Retina (tissue), 1 donor: ENCODE results near the gene PTPRJ.

Experiments used
- DNase-seq: peaks from one replicate; pipeline ENCODE4 v3.0.0-alpha.2; 2016

Gene PTPRJ

DNA sequence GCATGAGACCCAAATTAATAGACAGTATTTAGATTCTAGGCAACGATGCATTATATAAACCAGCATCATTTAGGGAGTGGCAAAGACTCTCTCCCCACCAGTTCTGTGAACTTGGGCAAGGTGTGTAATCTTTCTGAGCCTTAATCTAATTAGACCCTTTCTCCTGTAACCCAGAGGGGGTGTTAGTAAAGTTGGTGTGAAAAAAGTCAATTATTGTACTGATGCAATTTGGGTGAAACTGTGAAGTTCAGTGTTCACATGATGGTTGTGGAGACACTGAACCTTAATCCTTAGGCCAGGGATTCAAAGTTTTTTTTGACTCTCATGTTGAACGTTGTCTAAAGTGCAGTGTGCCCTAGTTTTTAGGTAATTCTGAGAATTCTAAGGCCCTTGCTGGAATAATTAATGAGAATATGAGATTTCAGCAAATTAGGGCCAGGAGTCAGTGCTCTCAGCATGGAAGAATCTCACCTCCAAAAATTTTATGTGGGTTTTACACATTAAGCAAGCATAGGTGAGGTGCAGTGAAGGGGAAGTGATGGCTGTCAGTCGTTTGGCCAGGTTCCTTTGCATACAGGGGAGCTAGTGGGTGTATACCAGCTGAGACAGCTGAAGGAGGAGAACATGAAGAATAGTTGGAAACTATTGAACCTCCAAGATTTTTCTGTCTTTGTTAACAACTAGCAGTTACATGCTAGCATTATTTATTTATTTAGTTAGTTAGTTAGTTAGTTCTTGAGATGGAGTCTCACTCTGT lies 94.2 kb downstream of the PTPRJ start:
- DNase-seq, result no peak

DNA sequence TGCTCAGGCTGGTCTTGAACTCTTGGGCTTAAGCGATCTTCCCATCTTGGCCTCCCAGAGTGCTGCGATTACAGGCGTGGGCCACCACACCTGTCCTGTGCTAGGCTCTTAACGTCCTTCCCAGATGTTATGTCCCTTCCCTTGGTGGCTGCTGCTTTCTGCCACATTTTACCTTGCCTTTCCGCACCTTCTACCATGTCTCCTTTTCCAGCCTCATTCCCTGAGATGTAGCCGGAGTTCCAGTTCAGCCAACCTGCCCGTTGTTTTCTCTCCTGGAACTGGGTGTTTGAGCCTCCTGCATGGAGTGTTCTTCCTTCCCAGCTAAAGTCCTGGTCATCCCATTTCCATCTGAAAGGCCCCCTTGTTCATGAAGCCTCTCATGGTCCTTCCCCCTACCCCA lies 95.3 kb downstream of the PTPRJ start:
- no peak for DNase-seq

DNA sequence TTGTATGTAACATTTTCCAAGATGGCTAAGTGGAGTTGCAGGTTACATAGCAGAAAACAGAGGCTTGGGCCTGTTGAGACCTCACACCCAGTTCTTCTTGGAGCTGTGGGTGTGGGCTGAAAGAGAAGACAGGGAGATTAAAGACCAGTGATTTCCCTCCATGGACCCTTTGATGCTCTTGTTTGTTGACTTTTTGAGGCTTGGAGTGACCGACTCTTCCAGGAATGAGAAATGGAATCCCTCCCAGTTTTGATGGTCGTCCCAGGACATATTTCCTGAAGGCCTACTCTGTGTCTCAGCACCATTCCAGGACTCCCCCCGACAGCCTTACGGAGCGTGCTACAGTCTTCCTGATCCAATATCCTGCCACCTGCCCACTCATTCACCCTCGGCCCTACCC lies 96.9 kb downstream of the PTPRJ start:
- DNase-seq, result no peak

DNA sequence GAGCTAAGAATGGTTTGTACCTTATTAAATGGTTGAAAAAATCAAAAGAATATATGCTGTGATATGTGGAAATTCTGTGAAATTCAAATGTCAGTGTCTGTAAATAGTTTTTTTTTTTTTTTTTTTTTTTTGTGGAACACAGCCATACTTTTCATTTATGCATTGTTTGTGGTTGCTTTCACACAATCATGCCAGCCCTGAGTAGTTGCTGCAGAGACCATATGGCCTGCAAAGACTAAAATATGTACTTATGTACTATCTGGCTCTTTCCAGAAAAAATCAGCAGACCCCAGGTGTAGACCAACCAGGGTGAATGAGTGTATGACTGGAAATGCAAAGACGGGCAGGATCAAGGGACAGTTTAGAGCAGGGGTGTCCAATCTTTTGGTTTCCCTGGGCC lies 98.3 kb downstream of the PTPRJ start:
- DNase-seq, result no peak

- DNase-seq, result no peak
Measured at GRCh38 chr11:48079596-48079995, 99.2 kb downstream of the PTPRJ start.

- DNase-seq, result no peak
Measured at GRCh38 chr11:48080301-48080861, 100.0 kb downstream of the PTPRJ start.

- no peak for DNase-seq
Measured at GRCh38 chr11:48081151-48082010, 101.0 kb downstream of the PTPRJ start.

GRCh38 chr11:48082771-48083170 lies 102.4 kb downstream of the PTPRJ start:
- no peak for DNase-seq

GRCh38 chr11:48083421-48083820 lies 103.1 kb downstream of the PTPRJ start:
- no peak for DNase-seq

DNA sequence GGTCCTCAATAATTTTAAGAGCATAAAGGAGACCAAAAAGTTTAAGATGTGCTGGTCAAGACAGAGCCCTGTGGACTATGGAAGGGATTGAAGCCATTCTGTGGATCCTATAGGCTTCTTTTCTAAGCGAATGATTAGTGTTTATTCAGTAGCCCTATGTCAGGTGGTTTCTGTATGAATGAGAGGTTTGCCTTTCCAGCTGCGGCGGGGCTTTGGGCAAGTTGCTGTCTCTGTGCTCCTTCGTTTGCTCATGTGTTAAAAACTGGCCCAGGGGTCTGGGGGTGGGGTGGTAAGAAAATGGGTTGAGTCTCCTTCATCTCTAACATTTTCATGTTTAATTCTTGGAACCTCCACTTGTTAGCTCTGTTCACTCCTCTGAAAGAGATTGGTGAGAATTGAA lies 105.3 kb downstream of the PTPRJ start:
- no peak for DNase-seq

DNA sequence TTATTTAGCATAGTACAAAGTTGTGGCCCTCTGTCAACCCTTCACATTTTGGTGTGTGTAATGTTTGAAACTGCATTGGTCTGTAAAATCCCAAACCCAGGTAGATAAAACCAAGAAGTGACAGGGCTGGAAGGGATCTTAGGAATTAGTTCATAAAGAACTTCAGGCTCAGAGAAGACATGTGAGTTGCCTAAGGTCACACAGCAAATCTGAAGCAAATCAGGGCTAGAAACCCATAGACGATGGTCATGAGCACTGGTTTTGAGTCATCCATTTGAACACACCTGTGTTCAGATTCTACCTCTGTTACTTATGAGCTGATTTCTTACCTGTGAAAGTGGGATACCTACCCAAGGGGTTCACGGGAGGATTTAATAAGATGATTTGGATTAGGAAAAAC lies 107.1 kb downstream of the PTPRJ start:
- no peak for DNase-seq

GRCh38 chr11:48087974-48088681 lies 107.8 kb downstream of the PTPRJ start:
- DNase-seq, result no peak

- DNase-seq, result no peak
Measured at GRCh38 chr11:48088682-48089050, 108.3 kb downstream of the PTPRJ start.

GRCh38 chr11:48090174-48090573 lies 109.8 kb downstream of the PTPRJ start:
- no peak for DNase-seq

DNA sequence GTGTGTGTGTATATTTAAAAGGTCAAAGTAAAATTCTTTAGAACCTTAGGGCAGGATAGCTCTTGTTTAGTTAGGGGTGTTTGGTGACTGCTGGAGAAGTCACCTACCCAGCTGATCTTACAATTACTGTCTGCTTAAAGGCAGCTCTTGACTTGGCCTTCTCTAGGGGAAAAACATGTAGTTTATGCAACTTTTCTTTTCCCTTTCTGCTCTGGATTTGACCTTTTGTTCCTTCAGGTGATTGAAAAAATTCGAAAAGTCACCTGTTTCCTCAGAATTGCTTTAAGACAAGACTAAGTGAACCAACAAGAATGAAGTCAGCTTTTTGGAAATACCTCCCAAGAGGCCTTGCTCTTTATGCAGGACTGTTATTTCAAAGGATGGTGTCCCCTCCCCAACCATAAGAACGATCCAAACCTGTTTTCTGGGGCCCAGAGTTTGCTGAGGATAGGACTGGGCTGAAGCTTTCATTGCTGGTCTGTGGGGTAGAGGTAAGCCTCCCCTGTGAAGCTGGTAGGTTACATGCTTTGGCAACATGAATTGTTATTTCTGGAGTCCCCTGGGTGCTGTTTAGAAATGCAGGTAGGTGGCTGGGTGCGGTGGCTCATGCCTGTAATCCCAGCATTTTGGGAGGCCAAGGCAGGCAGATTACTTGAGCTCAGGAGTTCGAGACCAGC lies 111.2 kb downstream of the PTPRJ start:
- no peak for DNase-seq

GRCh38 chr11:48093323-48093722 lies 113.0 kb downstream of the PTPRJ start:
- DNase-seq, result no peak

DNA sequence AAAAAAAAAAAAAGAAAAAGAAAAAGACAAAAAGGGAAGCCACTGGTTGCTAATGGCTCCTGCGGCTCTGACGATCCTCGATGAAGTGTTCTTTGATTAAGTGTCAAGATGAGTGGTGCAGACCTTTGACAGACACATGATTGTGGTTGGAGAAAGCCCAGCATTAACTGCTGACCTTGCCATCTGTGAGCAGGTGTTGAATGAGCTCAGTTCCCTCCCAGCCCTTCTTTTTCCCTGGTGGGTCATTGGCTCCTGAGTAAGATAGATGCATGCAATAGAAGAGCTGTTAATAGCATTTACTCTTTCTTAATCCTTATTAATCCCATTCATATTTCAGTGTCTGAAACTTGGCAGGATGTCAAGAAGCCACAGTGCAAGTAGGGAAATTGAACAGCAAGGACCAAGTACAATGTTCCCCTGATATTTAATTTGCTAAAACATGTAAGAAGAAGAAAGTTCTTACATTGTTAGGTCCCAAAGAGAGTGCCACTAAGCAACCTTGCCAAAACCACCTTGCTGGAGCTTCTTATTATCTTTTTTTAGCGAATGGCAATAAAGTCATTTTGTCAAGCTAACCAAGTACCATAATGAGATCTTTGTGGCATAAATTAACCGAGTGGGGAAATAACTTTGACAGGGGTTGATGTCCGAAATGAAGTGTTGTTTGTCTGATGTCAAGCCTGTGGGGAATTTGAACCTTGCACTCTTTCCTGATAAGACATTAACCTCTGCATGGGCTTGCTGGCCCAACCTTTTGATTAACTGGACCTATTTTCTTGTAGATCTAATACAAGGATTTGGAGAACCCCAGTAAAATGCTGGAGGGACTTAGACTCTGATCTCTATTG lies 113.7 kb downstream of the PTPRJ start:
- DNase-seq, result peak; percentile 59

DNA sequence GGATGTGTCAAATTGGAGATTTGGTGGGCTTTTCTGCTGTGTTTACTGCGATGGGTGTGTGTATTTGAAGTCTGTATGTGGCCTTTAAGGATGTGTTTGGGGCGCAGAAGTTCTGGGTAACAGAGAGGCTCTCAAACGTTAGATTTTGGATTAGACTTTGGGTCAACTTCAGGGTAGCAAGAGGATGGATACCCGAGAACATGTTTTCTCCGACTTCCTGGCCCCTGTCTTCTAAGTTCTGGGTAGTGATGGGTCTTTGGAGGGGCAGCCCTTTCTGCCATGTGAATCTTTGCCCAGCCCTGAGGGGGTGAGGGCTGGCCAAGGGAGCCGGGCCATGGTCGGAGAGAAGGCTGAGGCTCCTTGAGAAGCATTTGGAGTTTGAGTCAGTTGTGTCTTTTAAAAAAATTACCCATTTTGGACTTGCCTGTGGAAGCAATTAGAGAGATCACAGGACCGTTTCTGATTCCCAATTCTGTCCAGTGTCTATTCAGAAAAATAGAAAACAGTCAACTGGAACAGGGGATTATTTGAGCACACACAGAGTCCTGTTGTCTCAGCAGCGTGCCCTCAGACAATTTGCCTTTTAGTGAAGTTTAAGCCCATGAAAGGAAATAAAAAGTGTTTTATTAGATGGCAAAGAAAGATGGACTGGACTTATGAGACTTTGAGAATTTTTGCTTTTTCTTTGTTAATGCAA lies 114.4 kb downstream of the PTPRJ start:
- DNase-seq, result no peak

- DNase-seq, result no peak
Measured at GRCh38 chr11:48095779-48096470, 115.6 kb downstream of the PTPRJ start.
